HepG2 (cell line): Measurements from ENCODE around the gene ALKBH5. TPM values are rescaled to one million over a fixed set of nuclear protein-coding genes. Genes with fewer than 3 reads are reported as not detected.
A peak's percentile ranks its signal among the peaks of the same experiment; 100 is the strongest.

Experiments used
- ATF3 ChIP-seq: sonication (generic); formaldehyde crosslinking; IDR thresholded peaks from 2 replicates; pipeline ENCODE4 v1.4.0; 2020; ENCODE audit warnings: missing genetic modification reagents
- CREM ChIP-seq, 2 experiments: sonication (generic) in 1 of 2; formaldehyde crosslinking in 1 of 2; IDR thresholded peaks; 2 replicates each; pipeline versions ENCODE4 v1.4.0 to v1.6.1; 2016 to 2020; ENCODE audit warnings: antibody characterized with exemption in 1 of 2, mild to moderate bottlenecking in 1 of 2, missing genetic modification reagents in 1 of 2
- DDIT3 ChIP-seq: sonication (generic); formaldehyde crosslinking; IDR thresholded peaks from 2 replicates; pipeline ENCODE4 v1.4.0; 2020; ENCODE audit warnings: mild to moderate bottlenecking, missing genetic modification reagents
- IRF1 ChIP-seq: sonication (generic); formaldehyde crosslinking; IDR thresholded peaks from 2 replicates; pipeline ENCODE4 v1.4.0; 2020; ENCODE audit warnings: low read depth, mild to moderate bottlenecking, missing genetic modification reagents
- MAFF ChIP-seq: IDR thresholded peaks from 2 replicates; pipeline ENCODE4 v1.6.1; 2011; ENCODE audit warnings: low read depth, low read length, improper control_type of control experiment
- MYPOP ChIP-seq: sonication (generic); formaldehyde crosslinking; IDR thresholded peaks from 2 replicates; pipeline ENCODE4 v1.8.1; 2023; ENCODE audit warnings: mild to moderate bottlenecking, moderate library complexity, missing genetic modification reagents
- NFIC ChIP-seq: IDR thresholded peaks from 2 replicates; pipeline ENCODE4 v1.6.1; 2012; ENCODE audit warnings: mild to moderate bottlenecking, low read length, inconsistent platforms
- REPIN1 ChIP-seq: sonication (generic); formaldehyde crosslinking; IDR thresholded peaks from 2 replicates; pipeline ENCODE4 v1.8.0; 2022; ENCODE audit warnings: missing genetic modification reagents, low read depth, mild to moderate bottlenecking, borderline replicate concordance
- THAP8 ChIP-seq: sonication (generic); formaldehyde crosslinking; IDR thresholded peaks from 2 replicates; pipeline ENCODE4 v1.5.1; 2020; ENCODE audit warnings: missing genetic modification reagents, mild to moderate bottlenecking, borderline replicate concordance
- TRIM22 ChIP-seq: fragments of 450-650 bp; IDR thresholded peaks from 2 replicates; pipeline ENCODE4 v1.6.1; 2017
- ZBTB49 ChIP-seq: sonication (generic); formaldehyde crosslinking; IDR thresholded peaks from 2 replicates; pipeline ENCODE4 v1.4.0; 2020; ENCODE audit warnings: missing genetic modification reagents, borderline replicate concordance
- ZC3H13 ChIP-seq: sonication (generic); formaldehyde crosslinking; IDR thresholded peaks from 2 replicates; pipeline ENCODE4 v1.8.1; 2023; ENCODE audit warnings: mild to moderate bottlenecking, missing genetic modification reagents, moderate library complexity
- ZGPAT ChIP-seq: IDR thresholded peaks from 2 replicates; pipeline ENCODE4 v1.6.1; 2016; ENCODE audit warnings: mild to moderate bottlenecking
- ZNF280D ChIP-seq: sonication (generic); formaldehyde crosslinking; IDR thresholded peaks from 2 replicates; pipeline ENCODE4 v1.5.1; 2020; ENCODE audit warnings: mild to moderate bottlenecking, missing genetic modification reagents
- ZNF343 ChIP-seq: sonication (generic); formaldehyde crosslinking; IDR thresholded peaks from 2 replicates; pipeline ENCODE4 v1.4.0; 2020; ENCODE audit warnings: mild to moderate bottlenecking, missing genetic modification reagents
- ZNF484 ChIP-seq: sonication (generic); formaldehyde crosslinking; IDR thresholded peaks from 2 replicates; pipeline ENCODE4 v1.5.1; 2020; ENCODE audit warnings: mild to moderate bottlenecking, low read depth, missing genetic modification reagents, borderline replicate concordance
- ZNF749 ChIP-seq: sonication (generic); formaldehyde crosslinking; IDR thresholded peaks from 2 replicates; pipeline ENCODE4 v1.8.0; 2022; ENCODE audit warnings: mild to moderate bottlenecking, missing genetic modification reagents, moderate library complexity, borderline replicate concordance
- polyA plus RNA-seq, 8 experiments: library from polyadenylated mRNA; depleted of rRNA in 3 of 8; stranded (reverse) in 7 of 8; unstranded in 1 of 8; fragments of >200 nt; fragmentation: Illumina TruSeq in 4 of 8; extraction: Trizol in 4 of 8; gene quantifications; 2 replicates each; pipeline versions ENCODE4 v1.2.1 to v1.2.3, GENCODE V29; 2011 to 2016; ENCODE audit warnings: low read depth in 4 of 8, missing spikeins in 1 of 8, mixed read lengths in 1 of 8; ENCODE audit not compliant: insufficient read depth in 1 of 8
- total RNA-seq, 5 experiments: library from RNA; depleted of rRNA; stranded (reverse); fragments of >200 nt; fragmentation: Illumina TruSeq; extraction: Trizol; gene quantifications; 2 replicates each; pipeline ENCODE4 v1.2.3, GENCODE V29; 2016; ENCODE audit warnings: low read depth in 1 of 5

ALKBH5 gene
- total and polyA plus RNA-seq, 2 of the 13 experiments (the other 11 are each of a cell fraction or from before 2014, with no cell fraction given), result 68.9 to 76.9 TPM

- TF ChIP-seq NFIC, result no peak
- 0 out of 2 replicates have a peak, but pooled peaks have one; percentile 29 for TF ChIP-seq ZNF343 (CRISPR knock-in tag)
- TF ChIP-seq IRF1 (CRISPR knock-in tag), result no peak
- TF ChIP-seq ZC3H13 (CRISPR knock-in tag), result peak; percentile 79; the same call in 1 of the 2 replicates
- peak; percentile 87 for TF ChIP-seq ZNF280D (CRISPR knock-in tag)
- TF ChIP-seq ZNF749, result no peak
- TF ChIP-seq MAFF, result no peak
- TF ChIP-seq ATF3 (CRISPR knock-in tag), result no peak
- no peak for TF ChIP-seq ZNF484
- TF ChIP-seq REPIN1 (CRISPR knock-in tag), result no peak
- no peak for TF ChIP-seq TRIM22
- TF ChIP-seq THAP8 (CRISPR knock-in tag), result no peak
- no peak for TF ChIP-seq CREM (IDR thresholded peaks at IDR 0.05)
- TF ChIP-seq CREM (CRISPR knock-in tag; IDR thresholded peaks at IDR 0.05), result no peak
- TF ChIP-seq DDIT3 (CRISPR knock-in tag), result no peak
- no peak for TF ChIP-seq ZBTB49 (CRISPR knock-in tag)
- TF ChIP-seq ZGPAT (CRISPR knock-in tag), result peak; percentile 71
- 0 out of 2 replicates have a peak, but pooled peaks have one; percentile 3 for TF ChIP-seq MYPOP (CRISPR knock-in tag)
Observed at GRCh38 chr17:18182978-18183333, 672 bp upstream of the ALKBH5 start (continued).
